HG03025 (cell line): ENCODE results near the gene DUSP3.

Experiments used
- ATAC-seq: cut with Tn5 transposase; IDR thresholded peaks from one replicate; pipeline ENCODE4 v1.9.1; 2021; ENCODE audit warnings: mild to moderate bottlenecking, moderate library complexity; ENCODE audit not compliant: unreplicated experiment, low FRiP score

Gene DUSP3

DNA sequence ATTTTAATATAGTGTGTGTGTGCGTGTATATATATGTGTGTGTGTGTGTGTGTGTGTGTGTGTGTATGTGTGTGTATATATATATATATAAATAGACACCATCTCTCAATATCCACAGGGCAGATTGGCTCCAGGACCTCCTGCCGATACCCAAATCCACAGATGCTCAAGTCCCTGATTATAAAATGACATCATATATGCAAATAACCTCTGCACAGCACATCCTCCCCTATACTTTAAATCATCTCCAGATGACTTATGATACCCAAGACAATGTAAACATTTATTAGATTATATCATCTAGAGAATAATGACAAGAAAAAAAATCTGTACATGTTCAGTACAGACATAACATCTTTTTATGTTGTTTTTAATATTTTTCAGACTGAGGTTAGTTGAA is 7.8 kb downstream of the DUSP3 start:
- no peak for ATAC-seq

GRCh38 chr17:43769859-43770258 is 8.9 kb downstream of the DUSP3 start:
- ATAC-seq: no peak

DNA sequence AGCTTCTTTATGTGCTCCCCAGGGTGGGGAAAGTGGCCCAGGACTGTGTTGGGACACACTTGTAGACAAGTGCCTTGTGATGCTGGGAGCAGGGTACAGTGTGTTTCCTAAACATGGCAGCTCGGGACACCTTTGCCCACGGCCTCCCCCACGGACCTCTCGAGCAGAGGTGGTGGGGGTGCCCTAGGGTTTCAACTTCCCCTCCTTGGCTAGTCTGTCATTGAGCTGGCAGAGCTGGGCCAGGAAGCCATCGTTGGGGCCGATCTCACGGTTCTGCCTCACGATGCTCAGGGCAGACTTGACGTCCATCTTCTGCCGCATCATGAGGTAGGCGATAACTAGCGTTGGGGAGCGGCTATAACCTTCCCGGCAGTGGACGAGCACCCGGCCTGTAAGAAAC is 9.4 kb downstream of the DUSP3 start:
- no peak for ATAC-seq

GRCh38 chr17:43768943-43769342 is 9.8 kb downstream of the DUSP3 start:
- ATAC-seq: no peak

DNA sequence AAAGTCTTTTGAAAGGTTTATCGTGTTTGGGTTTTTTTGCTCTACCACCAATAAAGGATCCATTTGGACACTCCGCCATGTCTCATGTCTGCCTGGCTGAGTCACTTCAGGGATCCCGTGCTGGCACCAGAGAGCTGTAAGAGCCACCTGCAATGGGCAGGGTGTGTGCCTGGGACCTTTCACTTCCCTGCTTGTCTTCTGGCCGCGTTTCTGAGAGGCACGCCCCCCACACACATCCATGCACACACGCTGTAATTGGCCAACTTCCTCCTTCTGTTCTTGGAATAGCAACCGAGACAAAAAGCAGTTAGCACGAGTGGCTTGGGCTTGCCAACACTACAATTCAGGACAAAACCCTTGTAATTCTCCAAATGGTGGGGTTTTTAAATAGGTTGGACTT is 10.4 kb downstream of the DUSP3 start:
- no peak for ATAC-seq

DNA sequence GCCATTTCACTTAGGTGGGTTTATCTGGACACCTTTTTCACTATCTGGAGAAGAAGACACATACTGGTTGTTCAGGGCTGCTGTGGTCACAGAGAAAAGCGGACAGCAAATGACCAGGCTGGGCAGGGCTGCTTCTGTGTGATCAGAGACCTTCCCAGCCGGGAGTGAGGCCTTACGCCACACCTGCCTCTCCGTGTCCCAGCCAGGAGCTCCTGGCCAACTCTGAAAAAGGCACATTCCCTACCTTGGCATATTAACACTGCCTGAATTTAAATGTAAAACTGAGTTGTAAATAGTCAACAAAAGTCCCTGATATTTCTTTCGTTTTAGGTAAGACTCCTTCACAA is 11.1 kb downstream of the DUSP3 start:
- ATAC-seq: no peak

DNA sequence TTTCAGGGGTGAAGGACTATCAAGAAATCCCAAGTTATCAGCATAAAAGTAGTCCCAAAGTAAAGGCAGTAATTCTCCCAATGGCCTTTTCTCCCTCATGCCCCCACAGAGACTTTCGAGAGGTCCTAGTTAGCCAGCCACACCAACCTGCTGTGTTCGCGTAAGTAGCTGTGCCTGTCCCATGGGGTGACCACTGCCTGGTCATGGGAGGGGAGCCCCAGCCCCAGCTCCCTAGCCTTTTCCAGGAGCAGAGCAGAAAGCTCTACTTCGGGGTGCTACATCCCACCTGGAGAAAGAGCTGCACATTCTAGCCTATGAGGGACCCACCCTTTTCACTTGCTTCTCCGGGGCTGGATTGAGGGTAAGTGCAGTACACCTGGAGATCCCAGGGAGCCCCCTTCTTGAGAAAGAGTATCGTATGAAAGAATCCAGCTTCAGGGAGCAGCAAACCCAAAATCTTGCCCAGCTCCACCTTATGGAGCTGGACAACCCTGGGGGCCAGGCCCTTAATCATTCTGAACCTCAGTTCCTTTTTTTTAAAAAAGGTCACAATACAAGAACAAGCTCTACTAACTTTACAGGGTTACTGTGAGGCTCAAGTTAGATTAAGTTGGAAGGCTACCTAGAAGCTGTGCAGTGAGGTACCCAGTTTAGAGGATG is 11.6 kb downstream of the DUSP3 start:
- no peak for ATAC-seq

GRCh38 chr17:43766413-43767052 is 12.2 kb downstream of the DUSP3 start:
- ATAC-seq: no peak

DNA sequence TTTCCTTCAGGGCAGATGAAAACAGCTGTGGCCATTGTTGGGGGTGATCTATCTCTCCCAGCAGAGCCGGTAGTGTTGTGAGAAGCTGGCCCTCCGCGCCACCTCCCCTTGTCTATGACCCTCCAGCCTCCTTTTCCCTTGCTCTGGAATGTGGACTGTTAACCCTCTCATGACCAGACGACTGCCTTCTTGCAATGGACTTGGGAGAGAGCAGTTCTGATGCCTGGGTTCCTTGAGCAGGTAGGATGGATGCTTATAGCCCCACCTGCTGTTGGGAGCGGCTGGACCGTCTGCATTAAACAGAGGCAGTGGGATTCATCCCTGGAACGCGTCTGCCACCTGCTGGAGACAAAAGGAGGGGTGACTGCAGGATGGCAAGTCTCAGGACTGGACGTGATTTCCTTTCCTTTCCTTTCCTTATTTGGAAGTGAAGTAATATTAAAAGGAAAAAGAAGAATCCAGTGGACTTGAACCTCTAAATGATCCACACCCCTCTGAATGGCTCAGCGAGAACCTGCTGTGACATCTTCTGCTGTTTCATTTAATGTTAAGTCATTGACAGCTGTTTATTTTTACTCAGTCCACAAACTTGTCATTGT is 18.4 kb downstream of the DUSP3 start:
- ATAC-seq: no peak

DNA sequence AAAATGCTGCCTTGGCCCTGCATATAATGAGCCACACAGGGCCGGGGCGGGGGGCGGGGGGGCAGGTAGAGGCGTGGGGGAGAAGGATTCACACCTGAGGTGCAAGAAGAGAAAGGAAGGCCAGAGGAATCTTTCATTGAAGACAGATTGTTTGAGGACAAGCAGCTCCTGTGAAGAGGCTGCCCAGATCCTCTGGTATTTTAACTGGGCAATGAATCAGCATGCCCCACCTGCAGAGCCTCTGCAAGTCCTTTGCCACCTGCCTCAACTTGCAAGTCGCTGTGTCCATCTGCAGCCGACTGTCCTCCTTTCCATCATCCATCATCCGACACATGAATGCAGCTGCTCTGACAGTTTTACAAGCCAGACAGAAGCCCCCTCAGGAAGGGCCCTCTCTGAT is 18.9 kb downstream of the DUSP3 start:
- no peak for ATAC-seq

GRCh38 chr17:43758497-43759174 is 20.1 kb downstream of the DUSP3 start, which contains the start of gene SOST:
TSS of gene SOST (minus strand) at chr17:43758791. CDS start at chr17:43758741, 50 bp downstream.
- no peak for ATAC-seq

GRCh38 chr17:43758086-43758485 is 20.7 kb downstream of the DUSP3 start:
- no peak for ATAC-seq

GRCh38 chr17:43757171-43757660 is 21.6 kb downstream of the DUSP3 start:
- ATAC-seq: no peak

GRCh38 chr17:43756201-43756600 is 22.6 kb downstream of the DUSP3 start:
- ATAC-seq: no peak

DNA sequence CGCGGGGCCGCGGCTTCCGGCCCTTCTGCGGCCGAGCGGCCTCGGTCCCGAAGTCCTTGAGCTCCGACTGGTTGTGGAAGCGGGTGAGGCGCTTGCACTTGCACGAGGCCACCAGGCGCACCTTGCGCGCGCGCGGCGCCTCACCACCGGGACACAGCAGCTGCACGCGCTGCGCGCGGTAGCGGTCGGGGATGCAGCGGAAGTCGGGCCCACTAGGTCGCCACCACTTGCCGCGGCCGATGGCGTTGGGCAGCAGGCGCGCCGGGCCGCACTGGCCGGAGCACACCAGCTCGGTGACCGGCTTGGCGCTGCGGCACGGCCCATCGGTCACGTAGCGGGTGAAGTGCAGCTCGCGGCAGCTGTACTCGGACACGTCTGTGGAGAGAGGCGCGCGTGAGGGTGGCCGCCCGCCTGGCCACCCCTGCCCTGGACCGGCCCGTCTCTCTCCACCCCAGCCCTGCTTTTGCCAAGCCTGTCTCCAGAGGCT is 23.3 kb downstream of the DUSP3 start:
- no peak for ATAC-seq

- ATAC-seq: no peak
Observed at GRCh38 chr17:43754947-43755346, 23.8 kb downstream of the DUSP3 start.

DNA sequence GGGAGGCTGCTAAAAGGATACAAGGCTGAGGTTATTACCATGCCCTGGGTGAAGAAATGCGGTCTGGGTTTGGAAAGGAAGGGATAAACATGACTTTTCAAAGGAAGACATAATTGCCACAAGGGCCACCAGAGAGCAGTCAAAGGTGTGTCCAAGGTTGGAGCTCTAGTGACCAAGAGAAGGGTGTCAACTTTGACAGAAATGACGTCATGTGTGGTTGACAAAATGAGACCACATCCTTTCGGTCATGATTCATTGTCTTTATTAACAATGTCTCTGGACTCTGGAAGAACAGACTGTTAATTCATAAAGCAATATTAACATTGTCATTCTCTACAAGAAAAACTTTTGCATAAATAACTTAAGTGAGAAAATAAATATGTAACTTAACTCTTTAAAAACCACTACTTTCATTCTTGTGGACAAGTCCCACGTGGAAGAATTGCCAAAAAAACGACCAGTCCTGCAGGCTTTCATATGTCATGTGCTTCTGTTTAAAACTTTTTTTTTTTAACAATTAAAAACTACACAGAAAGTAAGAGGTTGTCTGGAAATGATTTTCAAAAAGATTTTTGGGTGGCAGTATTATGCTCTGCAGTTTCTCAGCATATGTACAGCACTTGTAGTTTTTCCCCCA is 25.2 kb downstream of the DUSP3 start:
- ATAC-seq: no peak

- no peak for ATAC-seq
Observed at GRCh38 chr17:43750153-43750552, 28.6 kb downstream of the DUSP3 start.

GRCh38 chr17:43745541-43745940 is 33.2 kb downstream of the DUSP3 start:
- ATAC-seq: no peak

DNA sequence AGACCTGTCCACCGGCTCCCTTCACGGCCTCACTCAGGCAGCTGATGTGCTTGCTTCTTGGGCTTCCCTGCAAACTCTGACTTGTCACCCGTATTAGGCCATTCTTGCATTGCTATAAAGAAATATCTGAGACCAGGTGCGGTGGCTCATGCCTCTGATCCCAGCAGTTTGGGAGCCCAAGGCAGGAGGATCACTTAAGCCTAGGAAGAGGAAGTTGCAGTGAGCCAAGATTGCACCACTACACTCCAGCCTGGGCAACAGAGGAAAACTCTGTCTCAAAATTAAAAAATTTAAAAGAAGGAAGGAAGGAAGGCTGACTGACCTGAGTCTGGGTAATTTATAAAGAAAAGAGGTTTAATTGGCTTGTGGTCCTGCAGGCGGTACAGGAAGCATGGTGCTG is 37.1 kb downstream of the DUSP3 start:
- ATAC-seq: no peak

- no peak for ATAC-seq
Observed at GRCh38 chr17:43740541-43740940, 38.2 kb downstream of the DUSP3 start.
